ENCODE data around the gene ASB12. TPM values are rescaled to one million over a fixed set of nuclear protein-coding genes. Genes with fewer than 3 reads are reported as not detected.
A peak's percentile ranks its signal among the peaks of the same experiment; 100 is the strongest.
"Not testable (repeated sequence)": the region's sequence is repeated elsewhere in the genome, so short reads cannot be mapped to it uniquely, and the experiment has no call there.

Gene ASB12
- polyA plus RNA-seq (ENCODE audit: insufficient read length in 12 of 12), result 10 to 100 TPM in 10 of 12 donors, 1 to 10 TPM in 1, not detected in 1; 9.9 to 32.9 (median 22.0) TPM
- long read RNA-seq, donor 1, result 0 reads
- long read RNA-seq, donor 2, transcript ASB12-201 (3 exons, 1,289 nt), result major isoform, 22 of 38 reads
- long read RNA-seq, donor 2, partial matches to known transcripts, result 16 of 38 reads
- long read RNA-seq, donor 2, other reads (novel, unspliced or antisense), result 0 of 38 reads
- long read RNA-seq, donor 3, transcript ASB12-201 (3 exons, 1,289 nt), result major isoform, 10 of 16 reads
- long read RNA-seq, donor 3, partial matches to known transcripts, result 6 of 16 reads
- long read RNA-seq, donor 3, other reads (novel, unspliced or antisense), result 0 of 16 reads
- long read RNA-seq, donor 4, partial matches to known transcripts, result 6 of 10 reads
- long read RNA-seq, donor 4, other reads (novel, unspliced or antisense), result 0 of 10 reads
- long read RNA-seq, donor 5, transcript ASB12-201 (3 exons, 1,289 nt), result major isoform, 25 of 36 reads
- long read RNA-seq, donor 5, partial matches to known transcripts, result 11 of 36 reads
- long read RNA-seq, donor 5, other reads (novel, unspliced or antisense), result 0 of 36 reads
- long read RNA-seq, donor 6, transcript ASB12-201 (3 exons, 1,289 nt), result major isoform, 8 of 8 reads
- long read RNA-seq, donor 6, partial matches to known transcripts, result 0 of 8 reads
- long read RNA-seq, donor 6, other reads (novel, unspliced or antisense), result 0 of 8 reads
- long read RNA-seq, donor 7, transcript ASB12-201 (3 exons, 1,289 nt), result major isoform, 6 of 6 reads
- long read RNA-seq, donor 7, partial matches to known transcripts, result 0 of 6 reads
- long read RNA-seq, donor 7, other reads (novel, unspliced or antisense), result 0 of 6 reads
- long read RNA-seq, donor 8, transcript ASB12-201 (3 exons, 1,289 nt), result major isoform, 20 of 39 reads
- long read RNA-seq, donor 8, partial matches to known transcripts, result 19 of 39 reads
- long read RNA-seq, donor 8, other reads (novel, unspliced or antisense), result 0 of 39 reads
- long read RNA-seq, donor 9, partial matches to known transcripts, result 0 of 4 reads
- long read RNA-seq, donor 9, other reads (novel, unspliced or antisense), result 0 of 4 reads
- long read RNA-seq, donor 10, transcript ASB12-201 (3 exons, 1,289 nt), result major isoform, 14 of 14 reads
- long read RNA-seq, donor 10, partial matches to known transcripts, result 0 of 14 reads
- long read RNA-seq, donor 10, other reads (novel, unspliced or antisense), result 0 of 14 reads
- long read RNA-seq, donor 11, transcript ASB12-201 (3 exons, 1,289 nt), result major isoform, 8 of 14 reads
- long read RNA-seq, donor 11, partial matches to known transcripts, result 6 of 14 reads
- long read RNA-seq, donor 11, other reads (novel, unspliced or antisense), result 0 of 14 reads

GRCh38 chrX:64230123-64230970, at the start of gene ASB12:
Gene ASB12, minus strand, starts transcription at chrX:64230607. Its CDS starts 4,957 bp downstream, at chrX:64225650.
- DNase-seq, result no peak

GRCh38 chrX:64265265-64265664, 34.9 kb upstream of the ASB12 start:
- no peak for DNase-seq

GRCh38 chrX:64229154-64229553, 1.3 kb downstream of the ASB12 start:
- DNase-seq, result no peak

GRCh38 chrX:64218023-64218422, 12.4 kb downstream of the ASB12 start:
- DNase-seq, result no peak

GRCh38 chrX:64213989-64214388, 16.4 kb downstream of the ASB12 start:
- not testable (repeated sequence) for DNase-seq

- DNase-seq, result no peak
Measured at GRCh38 chrX:64206556-64207162, 23.7 kb downstream of the ASB12 start.

GRCh38 chrX:64205735-64206501, 24.5 kb downstream of the ASB12 start:
- DNase-seq, result peak; percentile 92

GRCh38 chrX:64205441-64205734, 25.0 kb downstream of the ASB12 start, which contains the start of gene AMER1:
Gene AMER1, minus strand, starts transcription at chrX:64205708. Its CDS starts 12,422 bp downstream, at chrX:64193286.
- no peak for DNase-seq

GRCh38 chrX:64204701-64205440, 25.5 kb downstream of the ASB12 start:
- DNase-seq, result peak; percentile 25

GRCh38 chrX:64204252-64204651, 26.2 kb downstream of the ASB12 start:
- peak; percentile 5 for DNase-seq

GRCh38 chrX:64202808-64203325, 27.5 kb downstream of the ASB12 start:
- DNase-seq, result no peak

GRCh38 chrX:64198036-64198435, 32.4 kb downstream of the ASB12 start:
- no peak for DNase-seq

- DNase-seq, result no peak
Measured at GRCh38 chrX:64196606-64197005, 33.8 kb downstream of the ASB12 start.

- no peak for DNase-seq
Measured at GRCh38 chrX:64195862-64196261, 34.5 kb downstream of the ASB12 start.

- DNase-seq, result no peak
Measured at GRCh38 chrX:64192673-64193072, 37.7 kb downstream of the ASB12 start.

- no peak for DNase-seq
Measured at GRCh38 chrX:64192040-64192439, 38.4 kb downstream of the ASB12 start.

- no peak for DNase-seq
Measured at GRCh38 chrX:64191281-64192010, 39.0 kb downstream of the ASB12 start.
